HK-2 (cell line): Measurements from ENCODE around the gene ANKRD44.
"Not testable (repeated sequence)": the region's sequence is repeated elsewhere in the genome, so short reads cannot be mapped to it uniquely, and the experiment has no call there.

Experiments used
- DNase-seq: peaks from one replicate; pipeline ENCODE4 v3.0.0-alpha.2; 2018; ENCODE audit not compliant: unreplicated experiment

ANKRD44 gene

DNA sequence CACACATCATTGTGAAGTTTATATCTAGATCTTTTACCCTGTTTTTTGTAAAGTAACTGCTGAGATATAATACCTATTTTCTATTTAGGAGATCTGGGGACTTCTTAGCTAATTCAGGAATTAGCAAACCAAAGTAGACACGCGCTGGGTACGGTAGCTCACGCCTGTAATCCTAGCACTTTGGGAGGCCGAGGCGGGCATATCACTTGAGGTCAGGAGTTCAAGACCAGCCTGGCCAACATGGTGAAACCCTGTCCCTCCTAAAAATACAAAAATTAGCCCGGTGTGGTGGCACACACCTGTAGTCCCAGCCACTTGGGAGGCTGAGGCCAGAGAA is 23.0 kb downstream of the ANKRD44 start:
- DNase-seq = not testable (repeated sequence)

DNA sequence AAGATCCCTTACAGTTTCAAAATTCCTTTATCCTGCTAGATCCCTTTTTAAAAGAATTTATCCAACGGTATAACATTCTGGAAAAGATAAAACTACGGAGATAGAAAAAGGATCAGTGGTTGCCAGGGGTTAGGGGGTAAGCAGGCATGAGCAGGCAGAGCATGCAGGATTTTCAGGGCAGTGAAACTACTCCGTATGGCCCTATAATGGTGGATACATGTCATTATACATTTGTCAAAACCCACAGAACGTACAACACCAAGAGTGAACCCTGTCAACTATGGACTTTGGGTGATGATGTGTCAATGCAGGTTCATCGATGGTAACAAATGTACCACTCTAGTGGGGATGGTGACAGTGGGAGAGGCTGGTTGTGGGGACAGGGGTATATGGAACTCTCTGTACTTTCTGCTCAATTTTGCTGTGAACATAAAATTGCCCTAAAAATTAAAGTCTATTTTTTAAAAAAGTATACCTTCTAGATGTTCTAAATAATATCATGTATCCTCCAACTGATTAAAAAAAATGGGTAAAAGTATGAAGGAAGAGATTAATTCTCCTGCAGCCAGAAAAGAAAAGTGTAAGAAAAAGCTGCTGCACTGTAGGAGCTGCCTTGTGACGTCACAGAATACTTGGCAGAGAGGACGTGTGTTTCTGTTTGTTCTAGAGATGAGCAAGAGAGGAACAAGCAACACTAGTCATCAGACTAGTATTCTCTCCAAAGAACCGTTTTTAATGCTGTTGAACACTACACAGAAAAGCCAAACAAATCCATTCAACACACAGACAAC is 23.6 kb downstream of the ANKRD44 start:
- no peak for DNase-seq

DNA sequence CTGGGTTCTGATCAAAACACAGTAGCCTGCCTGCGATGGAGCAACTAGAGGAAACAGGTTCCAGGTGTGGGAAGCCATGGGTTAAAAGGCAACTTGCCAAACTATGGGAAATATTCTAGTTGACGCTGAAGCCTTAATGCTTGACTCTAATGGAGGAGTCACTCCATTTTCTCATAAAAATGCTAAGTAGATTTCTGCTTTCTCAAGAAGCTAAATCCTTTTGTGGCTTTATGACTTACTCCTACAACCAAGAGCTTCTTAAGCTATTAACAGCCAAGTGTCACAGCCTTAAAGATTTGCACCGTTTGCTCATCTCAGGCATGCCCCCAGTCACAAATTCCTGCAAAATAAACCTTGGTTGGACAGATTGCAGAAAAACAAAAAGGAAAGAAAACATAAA is 25.2 kb downstream of the ANKRD44 start:
- DNase-seq = no peak

DNA sequence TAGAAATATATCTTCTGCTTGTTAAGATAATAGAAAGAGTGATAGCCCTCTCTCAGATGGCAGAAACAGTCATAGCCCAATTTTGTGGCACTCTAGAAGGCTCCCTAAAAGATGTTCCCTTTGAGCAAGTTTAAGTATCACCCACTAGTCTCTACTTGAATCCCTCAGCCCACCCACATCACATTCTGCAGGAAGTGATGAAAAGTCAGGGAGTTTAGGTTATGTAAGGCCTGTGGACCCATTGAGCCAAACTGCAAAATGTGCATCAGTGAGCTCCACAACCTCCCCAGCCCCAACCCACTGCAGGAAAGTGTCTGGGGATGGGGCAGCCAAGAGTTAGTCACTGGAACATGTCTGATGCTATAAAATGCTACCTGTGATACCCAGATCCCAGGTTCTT is 25.6 kb downstream of the ANKRD44 start:
- DNase-seq = no peak

DNA sequence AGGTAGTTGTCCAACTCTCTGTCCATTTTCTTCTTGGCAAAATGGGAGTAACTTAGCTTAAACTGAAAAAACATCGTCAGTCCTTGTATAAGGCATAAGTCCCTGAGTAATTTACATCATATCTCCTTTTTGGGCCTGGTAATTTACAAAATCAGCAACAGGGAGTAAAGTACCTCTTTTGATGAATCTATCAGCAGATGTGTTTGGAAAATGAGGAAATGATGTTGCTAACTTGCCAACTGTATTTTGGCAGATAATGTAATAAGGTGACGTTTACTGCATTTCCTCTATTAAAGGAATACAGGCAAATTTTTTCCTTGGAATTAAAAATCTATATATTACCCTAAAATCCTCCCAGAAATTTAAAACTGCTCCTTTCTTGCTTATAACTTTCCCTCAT is 29.2 kb downstream of the ANKRD44 start:
- no peak for DNase-seq

DNA sequence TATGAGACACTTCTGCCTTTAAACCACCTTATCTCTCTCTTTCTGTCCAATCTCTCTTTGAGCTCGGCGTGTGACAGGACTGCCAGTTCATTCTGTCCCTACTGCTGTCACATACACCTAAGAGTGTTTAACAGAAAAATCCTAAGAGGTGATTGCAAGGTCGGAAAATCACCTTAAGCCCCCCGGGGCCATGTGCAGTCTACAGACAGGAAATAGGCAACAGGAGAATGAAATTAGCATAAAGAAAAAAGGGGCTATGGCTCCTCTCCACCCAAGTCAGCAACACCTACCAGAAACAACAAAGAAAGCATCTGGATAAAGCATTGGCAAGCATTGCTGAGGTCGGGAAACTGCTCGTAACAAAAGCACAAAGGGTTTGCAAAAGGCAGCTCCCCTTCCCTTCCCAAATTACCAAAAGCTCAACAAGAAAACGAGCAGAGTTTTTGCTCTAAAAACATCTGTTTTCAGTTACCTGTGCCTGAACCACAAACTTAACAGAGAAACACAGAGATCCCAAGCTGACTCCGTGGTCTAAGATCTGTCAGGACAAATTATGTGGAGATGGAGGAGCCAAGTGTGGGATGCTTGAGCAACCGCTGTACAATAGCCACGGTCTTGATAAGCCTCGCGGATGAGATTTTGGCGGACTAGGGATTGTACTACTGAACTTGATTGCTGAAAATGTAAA is 30.4 kb downstream of the ANKRD44 start:
- DNase-seq = no peak

DNA sequence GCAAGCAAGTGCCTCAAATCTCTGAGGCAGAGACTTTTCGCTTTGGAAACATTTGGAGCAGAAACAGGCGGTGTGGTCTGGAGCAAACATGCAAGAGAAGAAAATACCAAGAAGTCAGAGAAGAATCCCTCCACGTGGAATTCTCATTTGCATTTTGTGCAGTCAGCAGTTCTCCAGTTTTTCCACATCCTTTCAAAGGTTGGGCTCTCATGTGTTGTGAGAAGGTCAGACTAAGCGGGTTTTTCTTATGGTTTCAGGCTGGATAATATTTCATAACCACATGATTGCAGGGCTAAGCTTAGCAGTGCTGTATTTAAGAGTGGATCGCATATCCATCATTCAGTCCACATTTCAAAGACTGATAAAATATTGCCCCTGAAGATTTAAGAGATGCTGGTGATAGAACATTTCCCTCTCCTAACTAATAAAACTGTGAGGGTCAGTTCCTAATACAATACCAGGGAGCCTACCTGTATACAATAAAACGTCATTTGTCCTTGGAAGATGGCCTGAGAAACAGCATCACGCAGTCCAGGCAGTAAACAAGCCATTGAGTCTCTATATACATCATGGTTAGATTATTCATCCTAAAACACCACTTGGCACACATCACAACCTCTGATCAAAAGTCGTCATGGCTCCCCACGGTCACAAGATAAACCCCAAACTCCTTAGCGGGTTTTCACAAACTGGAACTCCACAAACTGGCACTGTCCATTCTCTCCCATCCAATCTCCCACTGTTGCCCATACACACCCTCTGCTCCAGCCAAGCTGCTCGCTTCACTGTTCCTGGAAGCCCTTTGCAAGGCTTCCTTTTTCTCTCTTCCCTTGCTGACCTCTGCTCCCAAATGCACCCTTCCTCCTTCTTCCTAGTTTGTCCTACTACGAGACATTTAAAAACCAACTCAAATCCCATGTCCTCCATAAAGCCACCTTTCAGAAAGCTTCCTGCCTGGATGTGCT is 31.5 kb downstream of the ANKRD44 start:
- DNase-seq = no peak

DNA sequence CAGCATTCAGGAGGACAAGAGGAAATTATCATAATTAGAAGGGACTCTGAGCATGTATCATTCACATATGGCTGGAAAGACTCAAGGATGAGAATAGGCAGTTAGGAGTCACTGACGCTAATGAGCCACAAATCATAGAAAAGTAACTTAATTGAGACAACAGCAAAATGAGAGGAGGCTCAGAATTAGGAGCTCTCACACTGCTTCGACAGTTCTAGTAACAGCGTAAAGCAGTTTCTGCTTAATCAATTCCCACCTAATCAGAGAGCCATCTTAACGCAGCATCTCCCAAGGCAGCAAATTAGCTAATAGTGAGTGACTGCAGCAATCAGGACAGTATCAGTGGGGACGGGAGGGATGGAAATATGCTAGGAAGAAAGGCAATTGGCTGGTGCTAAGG is 32.8 kb downstream of the ANKRD44 start:
- DNase-seq = no peak

DNA sequence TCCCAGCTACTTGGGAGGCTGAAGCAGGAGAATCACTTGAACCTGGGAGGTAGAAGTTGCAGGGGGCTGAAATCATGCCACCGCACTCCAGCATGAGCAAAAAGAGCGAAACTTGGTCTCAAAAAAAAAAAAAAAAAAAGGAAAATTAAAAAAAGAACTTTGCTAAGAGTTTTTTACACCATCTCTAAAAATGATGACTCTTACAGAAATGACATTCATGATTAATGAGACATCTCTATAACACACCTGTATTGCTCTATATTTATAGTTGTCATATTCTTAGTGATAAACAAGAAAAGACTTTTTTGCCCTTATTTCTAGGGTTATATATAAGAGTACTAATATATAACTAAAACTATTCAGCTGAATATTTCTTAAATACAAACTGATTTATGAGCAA is 34.4 kb downstream of the ANKRD44 start:
- DNase-seq = no peak

DNA sequence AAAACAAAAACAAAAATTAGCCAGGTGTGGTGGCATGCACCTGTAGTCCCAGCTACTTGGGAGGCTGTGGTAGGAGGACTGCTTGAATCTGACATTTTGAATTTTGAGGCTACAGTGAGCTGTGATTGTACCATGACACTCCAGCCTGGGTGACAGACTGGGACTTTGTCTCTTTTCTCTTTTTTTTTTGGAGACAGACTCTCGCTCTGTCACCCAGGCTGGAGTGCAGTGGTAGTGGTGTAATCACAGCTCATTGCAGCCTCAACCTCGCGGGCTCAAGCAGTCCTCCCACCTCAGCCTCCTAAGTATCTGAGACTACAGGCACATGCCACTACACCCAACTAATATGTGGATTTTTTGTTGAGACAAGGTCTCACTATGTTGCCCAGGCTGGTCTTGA is 35.6 kb downstream of the ANKRD44 start:
- DNase-seq = no peak

DNA sequence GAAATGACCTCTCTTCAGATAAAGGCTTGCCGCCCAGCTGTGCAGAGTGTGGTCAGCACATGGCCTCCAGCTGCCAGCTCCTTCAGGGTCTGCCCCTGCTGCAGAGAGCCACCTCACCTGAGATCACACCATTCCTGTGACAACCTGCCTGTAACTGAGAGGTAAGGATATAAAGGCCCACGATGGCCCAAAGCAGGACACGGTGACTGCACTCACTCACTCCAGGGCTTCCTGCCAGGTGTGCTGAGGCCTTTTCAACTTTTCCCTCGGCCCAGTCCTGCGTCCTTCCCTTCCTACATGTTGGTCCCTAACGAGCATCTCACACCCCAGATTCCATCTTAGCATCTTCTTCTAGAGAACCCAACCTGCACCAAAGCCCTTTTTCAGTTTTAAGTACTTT is 36.2 kb downstream of the ANKRD44 start:
- DNase-seq = no peak

DNA sequence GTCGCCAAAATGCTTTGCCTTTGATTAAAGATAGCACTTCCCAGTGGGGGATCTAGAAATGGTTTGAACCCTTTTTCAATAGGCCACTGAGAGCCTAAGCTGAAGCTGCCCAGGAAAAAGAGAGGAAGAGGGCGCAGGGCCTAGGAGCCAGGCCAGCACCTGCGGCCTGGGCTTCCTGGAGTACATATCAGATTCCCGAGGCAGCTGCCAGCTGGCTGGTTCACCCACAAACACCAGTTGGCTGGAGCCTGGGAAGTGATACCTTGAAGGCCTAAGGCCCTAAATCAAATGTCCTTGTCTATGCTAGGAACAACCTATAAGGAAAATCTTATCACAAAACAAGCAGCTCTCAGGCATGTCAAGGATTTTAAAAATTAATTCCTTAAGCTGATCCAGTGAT is 37.1 kb downstream of the ANKRD44 start:
- no peak for DNase-seq

DNA sequence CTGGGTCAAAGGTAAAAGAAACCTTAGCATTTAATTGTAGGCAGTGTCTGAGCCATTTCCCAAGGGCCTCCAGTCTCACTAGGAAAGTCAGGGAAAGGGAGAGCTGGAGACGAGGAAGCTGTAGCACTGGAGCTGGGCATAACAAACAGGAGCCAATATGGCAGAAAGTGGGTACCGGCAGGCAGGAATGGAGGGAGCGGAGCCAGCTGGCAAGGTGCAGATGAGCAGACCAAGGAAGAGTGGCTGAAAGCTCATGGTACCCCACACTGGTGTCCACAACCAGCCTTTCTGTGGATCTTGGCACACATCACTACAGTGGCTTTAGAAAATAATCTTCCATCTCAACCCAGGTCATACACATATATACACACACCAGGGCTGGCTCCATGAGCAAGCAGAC is 40.0 kb downstream of the ANKRD44 start:
- no peak for DNase-seq

DNA sequence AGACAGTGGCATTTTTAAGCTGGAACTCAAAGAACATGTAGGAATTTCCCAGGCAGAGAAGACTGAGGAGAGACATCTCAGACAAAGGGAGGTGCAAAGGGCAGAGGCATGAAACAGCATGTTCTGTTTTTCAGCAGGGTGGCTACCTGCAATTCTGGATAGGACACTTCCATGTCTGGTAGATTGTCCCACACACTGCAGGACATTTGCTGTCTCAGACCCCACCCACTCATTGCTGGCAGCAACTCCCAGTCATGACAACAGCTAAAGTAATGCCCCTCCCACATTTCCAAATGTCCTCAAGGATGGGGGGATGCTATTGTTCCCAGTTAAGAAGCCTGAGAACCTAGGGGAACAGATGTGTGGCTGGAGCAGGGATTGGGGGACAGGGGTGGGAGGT is 40.8 kb downstream of the ANKRD44 start:
- DNase-seq = no peak

DNA sequence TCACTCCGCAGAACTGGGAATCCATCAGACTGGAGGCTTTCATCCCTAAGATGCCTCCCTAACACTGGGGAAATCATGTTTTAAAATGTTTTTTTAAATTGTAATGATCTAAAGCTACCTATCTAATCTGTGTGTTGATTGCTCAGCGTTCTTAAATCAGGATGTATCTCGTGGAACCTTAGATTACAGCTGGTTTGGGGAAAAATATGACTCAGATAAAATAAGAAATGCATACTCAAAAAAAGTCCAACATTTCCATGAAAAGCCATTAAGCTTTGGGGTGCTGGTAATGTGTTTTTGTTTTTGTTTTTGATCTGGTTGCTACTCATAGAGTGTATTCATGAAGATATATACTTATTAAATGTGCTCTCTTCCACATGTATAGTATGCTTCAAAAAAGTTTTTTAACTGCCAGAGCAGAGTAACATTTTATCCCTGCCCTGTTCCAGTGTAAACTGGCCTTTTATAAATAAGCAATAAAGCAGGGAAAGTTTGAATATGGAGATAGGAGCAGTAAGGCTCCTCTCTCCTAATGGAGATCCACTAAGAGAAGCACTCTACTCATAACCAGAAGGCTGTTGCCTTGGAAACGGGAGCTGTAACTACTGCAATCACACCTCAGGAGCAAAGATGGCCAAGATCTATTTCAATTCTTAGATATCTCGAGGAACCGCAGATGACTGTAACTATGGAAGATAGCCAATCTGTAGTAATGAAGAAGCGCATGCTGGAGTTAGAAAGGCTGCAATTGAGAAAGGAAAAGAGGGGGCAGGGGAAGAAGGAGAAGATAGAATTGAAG is 41.6 kb downstream of the ANKRD44 start:
- DNase-seq = no peak

DNA sequence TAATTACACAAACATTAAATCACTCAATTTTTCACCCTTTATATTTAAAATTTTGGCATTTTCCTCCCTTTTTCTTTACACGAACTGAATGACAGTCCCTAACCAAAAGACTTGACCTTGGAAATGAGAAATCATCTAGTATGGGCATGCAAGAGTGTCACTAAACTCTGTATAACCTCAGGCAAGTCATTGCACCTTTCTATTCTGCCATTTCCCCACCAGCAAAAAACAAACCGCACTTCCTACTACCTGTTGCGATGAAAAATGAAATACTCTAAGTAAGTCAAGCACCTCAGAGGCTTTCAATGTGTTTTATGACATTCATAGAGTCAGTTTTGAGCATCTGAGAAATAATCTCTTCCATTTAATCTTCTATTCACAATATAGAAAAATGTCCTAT is 44.1 kb downstream of the ANKRD44 start:
- no peak for DNase-seq

DNA sequence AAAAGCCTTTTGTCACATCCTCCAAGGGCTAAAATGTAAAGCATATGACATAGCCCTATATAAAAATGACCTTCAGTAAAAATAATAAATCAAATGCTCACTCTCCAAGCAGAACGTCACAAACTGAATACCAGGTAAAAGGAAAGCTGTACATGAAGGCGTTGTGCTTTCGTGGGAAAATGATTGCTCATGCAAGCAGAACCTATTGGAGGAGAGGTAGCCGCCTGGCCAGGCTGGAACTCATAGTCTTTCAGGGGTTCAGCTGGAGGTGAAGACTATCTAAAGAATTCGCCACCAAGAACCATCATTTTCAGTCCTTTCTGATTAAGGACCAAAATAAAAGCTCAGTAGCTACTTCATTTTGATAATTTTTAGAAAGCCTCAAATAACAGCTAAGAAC is 44.7 kb downstream of the ANKRD44 start:
- no peak for DNase-seq

DNA sequence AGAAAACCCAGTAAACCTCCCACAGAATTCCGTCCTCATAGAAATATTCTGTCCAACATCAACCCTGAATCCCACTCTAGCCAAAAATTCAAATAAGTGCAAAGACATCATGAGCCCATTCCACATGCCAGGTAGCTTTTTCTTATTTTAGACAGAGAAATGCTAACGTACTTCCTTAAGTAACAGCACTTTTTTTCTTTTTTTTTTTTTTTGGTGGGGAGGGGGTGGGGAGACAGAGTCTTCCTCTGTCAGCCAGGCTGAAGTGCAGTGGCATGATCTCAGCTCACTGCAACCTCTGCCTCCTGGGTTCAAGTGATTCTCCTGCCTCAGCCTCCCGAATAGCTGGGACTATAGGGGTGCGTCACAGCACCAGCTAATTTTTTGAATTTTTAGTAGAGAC is 45.5 kb downstream of the ANKRD44 start:
- DNase-seq = no peak

DNA sequence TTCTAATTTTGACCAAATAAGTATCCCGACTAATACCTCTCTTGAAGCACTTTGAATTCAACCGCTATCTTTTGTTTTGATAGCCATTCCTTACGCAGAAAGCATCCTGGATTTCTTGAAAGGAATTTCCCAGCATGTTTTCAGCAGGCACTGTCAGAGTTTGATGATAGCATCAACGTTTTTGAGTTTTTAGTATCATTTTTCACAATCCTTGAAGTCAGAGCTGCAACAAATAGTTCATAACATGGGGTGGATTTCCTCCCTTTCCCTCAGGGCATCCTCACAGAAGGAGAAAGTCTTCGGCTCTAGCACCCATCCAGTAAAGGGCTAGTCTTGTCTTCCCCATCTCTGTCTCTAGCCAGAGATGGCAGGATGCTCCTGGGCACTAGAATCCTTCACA is 46.2 kb downstream of the ANKRD44 start:
- no peak for DNase-seq

DNA sequence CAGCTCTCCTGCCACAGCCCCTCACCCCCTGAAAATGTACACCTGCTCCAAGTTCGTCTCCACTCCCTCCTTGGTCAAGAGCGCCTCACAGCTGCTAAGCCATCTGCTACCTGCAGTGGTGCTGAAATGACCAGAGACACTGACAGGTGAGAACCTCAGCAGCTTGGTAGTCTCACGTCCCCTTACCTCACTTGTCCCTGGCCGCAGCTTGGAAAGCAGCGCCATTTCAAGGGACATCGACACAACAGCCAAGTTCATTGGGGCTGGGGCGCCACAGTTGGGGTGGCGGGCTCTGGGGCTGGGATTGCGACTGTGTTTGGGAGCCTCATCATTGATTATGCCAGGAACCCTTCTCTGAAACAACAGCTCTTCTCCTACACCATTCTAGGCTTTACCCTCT is 47.5 kb downstream of the ANKRD44 start:
- no peak for DNase-seq

DNA sequence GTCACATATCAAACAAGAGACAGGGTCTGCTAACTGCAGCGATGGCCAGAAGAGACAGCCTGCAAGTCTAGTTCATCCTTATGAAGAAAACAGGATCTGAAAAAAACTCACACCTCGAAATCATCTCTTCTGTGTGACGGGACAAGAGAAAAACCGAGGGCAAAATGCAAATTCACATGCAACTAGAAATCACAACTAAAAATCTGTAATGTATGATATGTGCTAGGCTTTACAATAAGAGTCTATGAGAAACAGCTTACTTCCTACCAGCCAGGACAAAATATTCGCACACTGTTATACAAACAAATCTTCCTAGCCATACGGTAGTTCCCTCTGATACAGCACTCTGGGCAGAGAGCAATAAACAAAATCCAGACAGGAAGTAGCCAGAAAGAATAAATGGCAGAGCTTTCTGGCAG is 48.8 kb downstream of the ANKRD44 start:
- DNase-seq = no peak
